Skin epidermis (tissue), 12 donors: ENCODE measurements around the gene ENDOG.
A peak's percentile ranks its signal among the peaks of the same experiment; 100 is the strongest.
"Not testable (repeated sequence)": the region's sequence is repeated elsewhere in the genome, so short reads cannot be mapped to it uniquely, and the experiment has no call there.

ENCODE experiments used
- H3K27ac ChIP-seq, 21 experiments: fragments of 200-600 bp; sonication (generic) in 11 of 21; one replicate each; pipeline ENCODE4 v1.5.0; 2020; ENCODE audit warnings: mild to moderate bottlenecking in 3 of 21, inconsistent platforms in 2 of 21, moderate library complexity in 2 of 21
- H3K4me3 ChIP-seq, 7 experiments: fragments of 200-600 bp; sonication (generic) in 2 of 7; one replicate each; pipeline ENCODE4 v1.5.0; 2020; ENCODE audit warnings: inconsistent platforms in 2 of 7, mild to moderate bottlenecking in 2 of 7, moderate library complexity in 1 of 7

Gene ENDOG

DNA sequence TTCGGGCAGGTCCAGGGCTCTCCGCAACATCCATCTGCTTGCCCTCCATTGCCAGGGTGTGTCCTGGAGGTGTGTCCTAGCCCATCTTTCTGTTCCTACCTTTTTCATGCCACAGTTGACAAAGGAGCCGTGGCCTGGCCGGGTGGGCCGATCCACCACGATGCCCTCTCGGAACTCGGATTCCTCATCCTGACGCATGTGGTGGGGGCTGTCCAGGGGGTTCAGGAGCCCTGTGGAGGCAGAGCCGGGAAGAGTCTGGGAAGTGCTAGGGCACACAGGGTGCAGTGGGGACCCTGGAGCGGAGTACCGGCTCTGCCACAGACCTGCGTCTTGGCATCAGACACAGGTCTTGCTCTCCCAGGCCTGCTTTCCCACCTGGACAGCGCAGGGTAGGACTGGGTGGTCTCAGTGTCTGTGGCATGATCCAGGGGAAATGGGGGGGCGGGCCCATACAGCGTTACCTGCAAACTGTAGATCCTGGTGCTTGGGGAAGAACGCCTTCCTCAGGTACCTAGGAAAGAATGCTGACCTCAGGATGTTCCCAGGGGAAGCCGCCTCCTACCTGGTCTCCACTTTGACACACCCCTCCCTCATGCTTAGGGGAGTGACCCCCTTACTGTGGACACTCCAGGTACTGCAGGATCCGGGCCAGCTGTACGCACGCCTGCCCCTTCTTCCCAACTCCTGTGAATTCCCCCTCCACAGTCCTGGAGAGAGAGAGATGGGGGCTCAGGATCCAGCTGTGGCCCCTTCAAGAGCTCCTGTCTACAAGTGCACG lies 7.8 kb downstream of the ENDOG start:
- Histone ChIP-seq H3K4me3 (no peak overlapping the region), H3K27ac (no peak overlapping the region)

DNA sequence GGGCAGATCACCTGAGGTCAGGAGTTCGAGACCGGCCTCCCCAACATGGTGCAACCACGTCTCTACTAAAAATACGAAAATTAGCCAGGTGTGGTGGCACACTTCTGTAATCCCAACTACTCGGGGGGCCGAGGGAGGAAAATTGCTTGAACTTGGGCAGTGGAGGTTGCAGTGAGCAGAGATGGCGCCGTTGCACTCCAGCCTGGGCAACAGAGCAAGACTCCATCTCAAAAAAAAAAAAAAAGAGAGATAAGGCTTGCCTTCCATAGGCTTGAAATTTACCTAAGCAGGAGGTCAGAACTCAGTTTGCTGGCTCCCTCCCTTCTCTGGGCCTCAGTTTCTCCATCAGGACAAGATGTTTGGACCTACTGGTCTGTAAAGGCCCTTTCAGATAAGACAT lies 10.0 kb downstream of the ENDOG start:
- H3K4me3 ChIP-seq, result no peak overlapping the region

DNA sequence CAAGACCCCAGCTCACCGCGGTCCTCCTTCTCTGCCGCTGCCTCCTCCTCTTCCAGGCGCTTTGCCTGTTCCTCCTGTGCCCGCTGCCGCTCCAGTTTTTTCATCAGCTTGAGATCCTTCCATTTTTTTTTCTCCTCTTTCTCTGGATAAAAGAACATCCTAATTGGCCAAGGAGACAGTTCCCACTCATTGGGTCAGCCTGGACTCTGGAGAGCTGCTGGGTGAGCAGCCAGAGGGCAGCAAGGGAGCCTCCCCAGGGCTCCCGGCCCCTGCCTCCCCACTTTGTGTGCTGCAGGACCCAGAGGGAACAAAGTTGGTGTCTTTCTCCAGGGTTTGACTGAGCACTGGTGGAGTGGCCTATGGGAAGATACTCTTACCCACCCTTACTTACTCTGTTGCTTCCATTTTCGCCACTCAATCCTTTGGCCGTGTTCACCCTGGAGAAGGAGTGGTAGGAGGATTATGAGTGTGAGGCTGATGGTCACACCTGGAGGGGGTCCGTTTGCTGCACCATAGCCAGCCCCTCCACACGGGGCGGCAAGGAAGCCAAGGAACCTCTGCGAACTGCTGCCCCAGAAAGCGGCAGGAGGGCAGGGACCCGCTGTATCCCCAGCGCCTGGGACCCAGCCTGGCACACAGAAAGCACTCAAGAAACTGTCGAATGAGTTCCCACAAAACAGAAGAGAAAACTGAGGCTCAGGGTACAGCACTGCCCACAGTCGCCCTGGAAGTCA lies 10.6 kb downstream of the ENDOG start:
- peak overlapping the region; percentile 16 to 96 (median 87) for H3K27ac ChIP-seq
- H3K4me3 ChIP-seq, result peak overlapping the region; percentile 73 to 98 (median 91)

More for the DNA sequence above, 10.0 kb downstream of the ENDOG start:
- no peak overlapping the region for H3K27ac ChIP-seq

GRCh38 chr9:128829477-128830251 lies 11.4 kb downstream of the ENDOG start, which contains the start of gene SPOUT1:
TSS of gene SPOUT1 (minus strand) at chr9:128829794. CDS start at chr9:128829780, 14 bp downstream.
- H3K27ac ChIP-seq, result peak within 1 kb of the TSS; percentile 16 to 96 (median 87)
- H3K4me3 ChIP-seq, result peak within 1 kb of the TSS; percentile 73 to 98 (median 91)

GRCh38 chr9:128833696-128834095 lies 15.4 kb downstream of the ENDOG start:
- Histone ChIP-seq H3K27ac (no peak overlapping the region), H3K4me3 (no peak overlapping the region)

GRCh38 chr9:128835246-128836210 lies 17.2 kb downstream of the ENDOG start:
- H3K4me3 ChIP-seq, result no peak overlapping the region
- H3K27ac ChIP-seq, result no peak overlapping the region

- no peak overlapping the region for H3K27ac ChIP-seq
- no peak overlapping the region for H3K4me3 ChIP-seq
Measured at GRCh38 chr9:128836509-128837145, 18.3 kb downstream of the ENDOG start.

DNA sequence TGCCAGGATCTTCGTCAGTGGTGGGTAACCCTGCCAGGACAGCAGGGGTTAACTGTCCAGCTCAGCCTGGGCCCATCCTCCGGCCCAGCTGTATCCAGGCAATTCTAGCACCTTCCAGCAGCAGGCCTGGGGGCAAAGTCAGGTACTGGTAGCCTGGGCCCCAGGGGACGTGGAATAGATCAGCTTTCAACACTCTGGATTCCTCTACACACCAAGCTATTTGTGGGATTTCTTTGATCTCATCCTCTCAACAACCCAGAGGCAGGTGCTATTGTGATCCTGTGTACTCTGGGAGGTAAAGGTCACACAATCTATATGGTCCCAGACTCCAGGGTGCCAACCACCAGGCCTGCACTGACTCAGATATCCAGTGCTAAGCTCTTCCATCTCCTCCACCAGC lies 20.0 kb downstream of the ENDOG start:
- no peak overlapping the region for H3K4me3 ChIP-seq
- no peak overlapping the region for H3K27ac ChIP-seq

GRCh38 chr9:128840524-128840923 lies 22.2 kb downstream of the ENDOG start:
- H3K27ac ChIP-seq, result no peak overlapping the region
- no peak overlapping the region for H3K4me3 ChIP-seq

DNA sequence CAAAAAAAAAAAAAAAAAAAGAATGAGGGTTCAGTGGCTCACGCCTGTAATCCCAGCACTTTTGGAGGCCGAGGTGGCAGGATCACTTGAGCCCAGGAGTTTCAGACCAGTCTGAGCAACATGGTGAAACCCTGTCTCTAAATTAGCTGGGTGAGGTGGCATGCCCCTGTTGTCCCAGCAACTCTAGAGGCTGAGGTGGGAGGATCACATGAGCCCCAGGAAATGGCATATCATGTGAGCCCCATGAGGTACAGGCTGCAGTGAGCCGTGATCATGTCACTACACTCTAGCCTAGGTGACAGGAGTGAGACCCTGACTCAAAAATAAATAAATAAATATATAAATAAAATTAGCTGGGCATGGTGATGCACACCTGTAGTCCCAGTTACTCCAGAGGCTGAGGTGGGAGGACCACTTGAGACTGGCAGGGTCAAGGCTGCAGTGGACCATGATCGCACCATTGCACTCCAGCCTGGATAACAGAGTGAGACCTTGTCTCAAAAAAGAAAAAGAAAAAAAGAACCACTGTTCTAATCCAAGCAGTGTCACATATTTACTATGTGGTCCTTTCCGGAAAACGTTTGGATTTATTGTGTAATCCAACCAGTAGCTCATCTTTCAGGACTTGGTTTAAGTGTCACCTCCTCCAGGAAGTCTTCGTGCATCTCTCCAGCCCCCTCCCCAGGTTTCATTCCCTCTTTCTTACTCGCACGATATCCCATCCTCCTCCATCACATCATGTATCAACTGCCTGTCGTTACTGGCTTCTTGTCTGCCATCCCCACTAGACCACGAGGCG lies 23.6 kb downstream of the ENDOG start:
- H3K4me3 ChIP-seq, result no peak overlapping the region
- H3K27ac ChIP-seq, result no peak overlapping the region

- not testable (repeated sequence) for H3K27ac ChIP-seq, H3K4me3 ChIP-seq
Measured at GRCh38 chr9:128843171-128843570, 24.9 kb downstream of the ENDOG start.

- Histone ChIP-seq H3K4me3 (peak overlapping the region in 1 of 7 experiments; percentile 7), H3K27ac (peak overlapping the region in 8 of 21 experiments; percentile 1 to 59 (median 26))
Measured at GRCh38 chr9:128845186-128845931, 27.1 kb downstream of the ENDOG start.

- Histone ChIP-seq H3K4me3 (no peak overlapping the region), H3K27ac (no peak overlapping the region)
Measured at GRCh38 chr9:128846680-128847030, 28.4 kb downstream of the ENDOG start.

- Histone ChIP-seq H3K27ac (no peak overlapping the region), H3K4me3 (no peak overlapping the region)
Measured at GRCh38 chr9:128847803-128848202, 29.5 kb downstream of the ENDOG start.

- H3K27ac ChIP-seq, H3K4me3 ChIP-seq: not testable (repeated sequence)
Measured at GRCh38 chr9:128851024-128851423, 32.7 kb downstream of the ENDOG start.

DNA sequence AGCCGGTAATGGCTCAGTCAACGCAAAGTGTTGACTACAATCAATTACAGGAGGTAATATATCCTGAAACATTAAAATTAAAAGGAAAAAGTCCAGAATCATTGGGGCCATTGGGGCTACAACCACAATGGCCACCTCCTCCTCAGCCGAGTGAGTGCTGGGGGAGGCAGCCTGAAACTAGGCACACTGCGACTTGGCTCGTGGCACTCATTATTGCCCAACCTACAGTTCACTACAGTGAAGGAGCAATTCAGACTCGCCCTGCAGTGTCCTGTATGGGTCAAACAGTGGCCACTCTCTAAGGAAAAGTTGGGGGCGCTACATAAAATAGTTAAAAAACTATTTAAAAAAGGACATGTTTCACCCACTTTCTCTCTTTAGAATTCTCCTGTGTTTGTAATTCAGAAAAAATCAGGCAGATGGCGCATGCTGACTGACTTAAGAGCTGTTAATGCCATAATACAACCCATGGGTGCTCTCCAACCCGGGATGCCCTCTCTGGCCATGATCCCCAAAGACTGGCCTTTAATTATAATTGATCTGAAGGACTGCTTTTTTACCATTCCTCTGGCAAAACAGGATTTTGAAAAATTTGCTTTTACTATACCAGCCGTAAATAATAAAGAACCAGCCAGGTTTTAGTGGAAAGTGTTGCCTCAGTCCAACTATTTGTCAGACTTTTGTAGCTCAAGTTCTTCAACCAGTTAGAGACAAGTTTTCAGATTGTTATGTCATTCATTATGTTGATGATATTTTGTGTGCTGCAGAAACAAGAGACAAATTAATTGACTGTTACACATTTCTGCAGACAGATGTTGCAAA lies 33.7 kb downstream of the ENDOG start:
- not testable (repeated sequence) for H3K4me3 ChIP-seq

More for the DNA sequence above, 33.7 kb downstream of the ENDOG start:
- H3K27ac ChIP-seq, result not testable (repeated sequence)
